GM18507 (cell line): Measurements from ENCODE around the gene SKAP2.

Experiments used
- DNase-seq: peaks from one replicate; pipeline ENCODE4 v3.0.0; 2011; ENCODE audit warnings: low read depth; ENCODE audit not compliant: insufficient read length; ENCODE audit errors: extremely low spot score
- FAIRE-seq: peaks from 2 replicates; lab custom pipeline; 2011; peaks lifted over from hg19 to GRCh38; lab: Jason Lieb, UNC

Gene SKAP2

GRCh38 chr7:26626687-26627086 is 237.7 kb downstream of the SKAP2 start:
- no peak for FAIRE-seq
- no peak for DNase-seq

GRCh38 chr7:26626156-26626555 is 238.2 kb downstream of the SKAP2 start:
- FAIRE-seq (no peak), DNase-seq (no peak)

- DNase-seq = no peak
- no peak for FAIRE-seq
These were observed 239.1 kb downstream of the SKAP2 start for GRCh38 chr7:26625286-26625685.

DNA sequence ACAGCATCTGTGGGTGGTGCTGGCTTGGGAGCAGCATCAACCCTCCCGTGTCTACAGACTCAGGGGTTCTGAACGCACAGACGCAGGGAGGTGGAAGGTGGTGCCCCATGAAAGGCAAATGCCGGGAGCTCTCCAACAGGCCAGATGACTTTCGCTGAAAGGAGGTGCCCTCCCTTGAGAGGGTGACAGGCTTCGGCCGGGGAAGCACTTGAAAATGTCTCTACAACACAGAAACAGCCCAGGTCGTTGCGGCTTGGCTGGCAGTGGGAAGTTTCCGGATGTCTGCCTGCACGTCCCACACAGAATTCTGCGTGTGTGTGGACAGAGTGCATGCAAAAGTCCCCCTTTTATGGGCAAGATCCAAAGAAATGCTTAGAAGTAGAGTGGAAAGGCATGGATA is 239.6 kb downstream of the SKAP2 start:
- FAIRE-seq (no peak), DNase-seq (no peak)

- FAIRE-seq (no peak), DNase-seq (no peak)
These were observed 240.0 kb downstream of the SKAP2 start for GRCh38 chr7:26624431-26624830.

GRCh38 chr7:26620352-26620751 is 244.0 kb downstream of the SKAP2 start:
- FAIRE-seq (no peak), DNase-seq (no peak)

DNA sequence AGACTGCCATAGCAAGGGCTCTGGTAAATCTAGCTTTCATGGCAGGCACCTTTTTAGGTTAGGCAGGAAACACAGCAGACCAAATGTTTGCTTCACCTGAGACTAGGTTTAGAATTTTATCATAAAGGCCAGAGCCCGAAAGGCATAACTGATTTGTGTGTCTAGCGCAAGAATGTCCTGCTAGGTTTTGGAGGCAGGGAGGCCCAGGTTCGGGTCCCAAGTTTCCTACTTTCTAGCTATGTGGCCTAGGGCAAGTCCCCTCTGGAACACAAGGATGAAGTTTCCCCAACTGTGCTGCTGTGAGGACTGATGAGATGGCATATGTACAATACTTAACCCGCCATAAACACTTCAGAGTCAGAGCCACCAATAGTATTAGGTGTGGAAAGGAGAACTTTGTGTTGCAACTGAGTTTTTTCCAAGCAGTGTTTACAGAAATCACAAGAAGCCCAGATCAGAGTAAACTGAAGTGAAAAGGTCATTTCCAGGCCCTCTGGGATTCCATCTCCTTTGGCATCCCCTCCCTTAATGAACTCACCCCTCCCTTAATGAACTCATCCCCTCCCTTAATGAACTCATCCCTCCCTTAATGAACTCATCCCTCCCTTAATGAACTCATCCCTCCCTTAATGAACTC is 244.9 kb downstream of the SKAP2 start:
- no peak for FAIRE-seq
- DNase-seq = no peak

- FAIRE-seq = no peak
- no peak for DNase-seq
These were observed 245.5 kb downstream of the SKAP2 start for GRCh38 chr7:26618898-26619297.

GRCh38 chr7:26618449-26618848 is 245.9 kb downstream of the SKAP2 start:
- no peak for FAIRE-seq
- no peak for DNase-seq
